K562 (cell line): ENCODE measurements around the gene TMEM19. TPM values are rescaled to one million over a fixed set of nuclear protein-coding genes. Genes with fewer than 3 reads are reported as not detected.

Experiments used
- ATAC-seq: fragments of 200-7000 bp; cut with Tn5 transposase; 3 replicates; pipeline ENCODE4 v1.9.1; 2020; ENCODE audit warnings: moderate library complexity
- BruUV-seq: library from RNA; stranded (reverse); fragments of 400-500 nt; replicated peaks from 2 replicates; lab custom pipeline; 2021; lab: Mats Ljungman, UMichigan
- CTCF ChIA-PET: fragments of 300-600 bp; formaldehyde crosslinking; extraction: SDS; loops from one replicate; lab custom pipeline; 2021; ENCODE audit warnings: low intra/inter-chr PET ratio; lab: Yijun Ruan, JAX
- POLR2A ChIA-PET: fragments of 300-600, 350-650 bp; sonication (Branson Sonifier 250); formaldehyde crosslinking; extraction: SDS; loops from one replicate; lab custom pipeline; 2021; ENCODE audit warnings: antibody characterized with exemption, inconsistent platforms; lab: Yijun Ruan, JAX
- DNase-seq, 4 experiments: peaks; one replicate each; pipeline versions ENCODE4 v3.0.0 to v3.0.0-alpha.2; 2011 to 2018; ENCODE audit warnings: low spot score in 3 of 4, mixed read lengths in 3 of 4; ENCODE audit errors: extremely low read depth in 1 of 4
- FAIRE-seq: peaks from 2 replicates; lab custom pipeline; 2011; peaks lifted over from hg19 to GRCh38; lab: Jason Lieb, UNC
- H2AFZ ChIP-seq: 2 replicates; pipeline ENCODE4 v1.6.0; 2011; ENCODE audit warnings: low read depth, low read length, control low read depth, inconsistent platforms
- H3K27ac ChIP-seq: fragments of 200-600 bp; 3 replicates; pipeline ENCODE4 v1.8.0; 2011; ENCODE audit warnings: low read depth, mild to moderate bottlenecking, control low read depth, inconsistent platforms, low read length, moderate library complexity, mixed read lengths; ENCODE audit errors: extremely low read depth
- H3K27me3 ChIP-seq, 2 experiments: fragments of 300-600 bp in 1 of 2; 2 replicates in 1 of 2; 3 replicates in 1 of 2; pipeline versions ENCODE4 v1.6.0 to v1.8.0; 2011; ENCODE audit warnings: inconsistent platforms in 2 of 2, low read length in 2 of 2, mild to moderate bottlenecking in 1 of 2, mixed read lengths in 1 of 2, moderate library complexity in 1 of 2; ENCODE audit not compliant: control insufficient read depth in 2 of 2, insufficient read depth in 2 of 2
- H3K36me3 ChIP-seq: fragments of 300-600 bp; 3 replicates; pipeline ENCODE4 v1.8.0; 2011; ENCODE audit warnings: mild to moderate bottlenecking, low read length, inconsistent platforms; ENCODE audit not compliant: control insufficient read depth, insufficient read depth
- H3K4me1 ChIP-seq, 2 experiments: fragments of 200-600 bp in 1 of 2; replicated peaks in 1 of 2; 2 replicates in 1 of 2; 3 replicates in 1 of 2; pipeline versions ENCODE4 v1.5.1 to v1.8.0; 2011; ENCODE audit warnings: inconsistent platforms in 2 of 2, low read length in 2 of 2, mild to moderate bottlenecking in 1 of 2, mixed read lengths in 1 of 2, moderate library complexity in 1 of 2; ENCODE audit not compliant: control insufficient read depth in 2 of 2, insufficient read depth in 2 of 2
- H3K4me2 ChIP-seq: 2 replicates; pipeline ENCODE4 v1.6.1; 2011; ENCODE audit warnings: low read length, control low read depth, inconsistent platforms, mixed read lengths; ENCODE audit not compliant: insufficient read depth
- H3K4me3 ChIP-seq: fragments of 200-600 bp; sonication (generic), shearing (Covaris generic); 2 replicates; pipeline ENCODE4 v1.5.1; 2016; ENCODE audit warnings: control low read depth, inconsistent platforms
- H3K79me2 ChIP-seq: fragments of 200-600 bp; 3 replicates; pipeline ENCODE4 v1.8.0; 2011; ENCODE audit warnings: low read length, inconsistent platforms; ENCODE audit not compliant: control insufficient read depth, insufficient read depth
- H3K9ac ChIP-seq, 2 experiments: 2 replicates each; pipeline versions ENCODE4 v1.6.0 to v1.6.1; 2011; ENCODE audit warnings: low read depth in 2 of 2, low read length in 2 of 2, control low read depth in 1 of 2, inconsistent platforms in 1 of 2, mild to moderate bottlenecking in 1 of 2, mixed read lengths in 1 of 2; ENCODE audit not compliant: insufficient read depth in 1 of 2
- H3K9me1 ChIP-seq: one replicate; pipeline ENCODE4 v1.6.0; 2011; ENCODE audit warnings: inconsistent platforms, mild to moderate bottlenecking, low read length, moderate library complexity; ENCODE audit not compliant: control insufficient read depth, insufficient read depth
- H3K9me3 ChIP-seq: replicated peaks from 2 replicates; pipeline ENCODE4 v1.5.1; 2011; ENCODE audit warnings: low read depth, low read length, inconsistent platforms; ENCODE audit not compliant: control insufficient read depth, insufficient read depth
- H4K20me1 ChIP-seq: replicated peaks from 2 replicates; pipeline ENCODE4 v1.6.1; 2011; ENCODE audit warnings: low read length, inconsistent platforms, mixed read lengths; ENCODE audit not compliant: control insufficient read depth, insufficient read depth
- PHB ChIP-seq: fragments of 250-450 bp; sonication (Bioruptor Pico); IDR thresholded peaks from 2 replicates; pipeline ENCODE4 v1.5.0; 2021
- SAP30 ChIP-seq: fragments of 200-600 bp; sonication (generic); IDR thresholded peaks from 2 replicates; pipeline ENCODE4 v1.6.1; 2012; ENCODE audit warnings: borderline replicate concordance, low read depth, mild to moderate bottlenecking, moderate library complexity, low read length, control low read depth, inconsistent platforms; ENCODE audit not compliant: insufficient read depth, poor library complexity, severe bottlenecking
- WGBS: fragments of 100-300 bp; shearing (Covaris generic); methylation state at CpG from one replicate; pipeline ENCODE4 v1.1.6; 2016; ENCODE audit warnings: low coverage, mixed read lengths; ENCODE audit not compliant: insufficient coverage; ENCODE audit errors: missing lambda C conversion rate; 5-methylcytosine and 5-hydroxymethylcytosine counted together
- in situ Hi-C: fragments of 300-500 bp; cut with MboI; formaldehyde crosslinking; loops from 4 replicates; pipeline ENCODE4 v1.15.0; 2018; ENCODE audit warnings: inconsistent platforms, mixed read lengths
- intact Hi-C: fragments of 100-400 bp; cut with micrococcal nuclease; formaldehyde crosslinking; loops from 2 replicates; pipeline ENCODE4 v1.14.2; 2022
- polyA plus RNA-seq, 8 experiments: library from polyadenylated mRNA; depleted of rRNA in 4 of 8; stranded (reverse) in 5 of 8; unstranded in 3 of 8; fragments of >200 nt; fragmentation: Nextera tagmentation in 2 of 8; fragmentation: Illumina TruSeq in 1 of 8; extraction: Ambion mirVana in 2 of 8; extraction: Trizol in 1 of 8; gene quantifications; 2 replicates each; pipeline versions ENCODE4 v1.2.1 to v1.2.3, GENCODE V29; 2011 to 2014; ENCODE audit warnings: inconsistent platforms in 1 of 8, missing spikeins in 1 of 8
- total RNA-seq, 7 experiments: library from RNA; depleted of rRNA in 6 of 7; stranded (reverse); fragments of >200 nt in 6 of 7; fragmentation: Illumina TruSeq in 2 of 7; extraction: Trizol in 2 of 7; gene quantifications; 2 replicates each; pipeline versions ENCODE4 v1.2.1 to v1.2.3, GENCODE V29; 2011 to 2021; ENCODE audit warnings: low replicate concordance in 1 of 7
- TF ChIP-seq, protein P1 (sequence below): IDR thresholded peaks from 2 replicates; pipeline ENCODE4 v1.6.1; 2011; ENCODE audit warnings: borderline replicate concordance, low read depth, mild to moderate bottlenecking, moderate library complexity, low read length; ENCODE audit not compliant: insufficient read depth, poor library complexity, severe bottlenecking
- TF ChIP-seq, protein P2 (sequence below), 3 experiments: IDR thresholded peaks in 2 of 3; conservative IDR thresholded peaks in 1 of 3; 2 replicates each; pipeline ENCODE4 v1.5.1; 2011 to 2012; ENCODE audit warnings: low read length in 3 of 3, mild to moderate bottlenecking in 3 of 3, control low read depth in 2 of 3, improper control_type of control experiment in 1 of 3, inconsistent platforms in 1 of 3, low read depth in 1 of 3, mixed read lengths in 1 of 3, moderate library complexity in 1 of 3; ENCODE audit not compliant: insufficient read depth in 2 of 3

The TMEM19 gene
- total and polyA plus RNA-seq, 9 of the 15 experiments (the other 6 are each of a cell fraction or from before 2014, with no cell fraction given) = 8.2 to 24.2 (median 17.2) TPM

DNA sequence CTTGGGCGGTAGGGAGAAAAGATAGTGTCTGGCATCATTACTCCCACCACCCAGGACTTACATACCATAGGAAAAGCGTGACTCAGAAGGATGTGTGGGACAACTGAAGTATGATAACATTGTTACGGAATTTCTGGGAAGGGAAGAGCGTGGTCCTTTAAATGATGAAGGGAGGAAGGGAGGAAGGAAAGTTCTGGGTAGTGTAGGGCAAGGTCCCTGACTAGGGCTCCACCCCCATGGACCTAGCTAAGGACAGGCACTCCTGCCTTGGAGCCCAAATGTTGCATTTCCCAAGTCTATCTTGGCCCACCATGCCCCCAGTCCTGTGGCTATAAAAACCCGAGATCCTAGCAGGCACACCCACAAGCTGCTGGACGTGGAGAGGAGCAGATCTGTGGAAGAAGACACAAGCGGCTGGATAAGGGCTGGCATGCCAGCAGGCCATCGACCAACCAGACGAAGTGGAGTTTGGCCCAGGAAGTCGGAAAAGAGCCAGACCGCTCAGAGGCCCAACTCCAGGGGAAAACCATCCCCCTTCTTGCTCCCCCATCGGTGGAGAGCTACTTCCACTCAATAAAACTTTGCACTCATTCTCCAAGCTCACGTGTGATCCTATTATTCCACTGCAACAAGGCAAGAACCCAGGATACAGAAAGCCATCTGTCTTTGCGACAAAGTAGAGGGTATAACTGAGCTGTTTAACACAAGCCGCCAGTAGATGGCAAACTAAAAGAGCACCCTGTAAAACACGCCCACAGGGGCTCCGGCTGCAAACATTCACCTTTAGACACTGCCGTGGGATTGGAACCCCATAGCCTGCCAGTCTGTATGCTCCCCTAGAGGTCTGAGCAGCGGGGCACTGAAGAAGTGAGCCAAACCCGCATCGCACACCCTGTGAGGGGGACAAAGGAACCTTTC lies 45.8 kb downstream of the TMEM19 start:
- in situ Hi-C loops = no loop called here
- Histone ChIP-seq H3K4me1 (peaks cover 0 to 4% of the 10 kb centered on the region in 2 experiments; a peak in 3 of 5 replicates), H3K4me2 (peak overlapping the region; percentile 70), H3K27ac (0 out of 3 replicates have a peak overlapping the region, but pooled peaks have one; percentile 28), H3K79me2 (no peaks in the 10 kb centered on the region), H3K9me3 (no peaks in the 10 kb centered on the region), H3K36me3 (no peaks in the 10 kb centered on the region), H2AFZ (peak overlapping the region; percentile 92), H3K27me3 (no peaks in the 10 kb centered on the region), H3K9ac (peak overlapping the region in 1 of 2 experiments; percentile 42; a peak in 1 of 4 replicates), H3K4me3 (no peak overlapping the region), H4K20me1 (no peaks in the 10 kb centered on the region), H3K9me1 (no peaks in the 10 kb centered on the region)
- no TSS peak for BruUV-seq
- intact Hi-C loops = no loop called here
- DNase-seq (peak in 2 of 4 experiments; percentile 30 to 63), FAIRE-seq (peak; percentile 76), ATAC-seq (peak; percentile 93)
- WGBS = 54% methylated on average over 21 of the region's 21 CpGs
- ChIA-PET POLR2A (no interaction called here), CTCF (no interaction called here)
- TF ChIP-seq, protein P1, sequence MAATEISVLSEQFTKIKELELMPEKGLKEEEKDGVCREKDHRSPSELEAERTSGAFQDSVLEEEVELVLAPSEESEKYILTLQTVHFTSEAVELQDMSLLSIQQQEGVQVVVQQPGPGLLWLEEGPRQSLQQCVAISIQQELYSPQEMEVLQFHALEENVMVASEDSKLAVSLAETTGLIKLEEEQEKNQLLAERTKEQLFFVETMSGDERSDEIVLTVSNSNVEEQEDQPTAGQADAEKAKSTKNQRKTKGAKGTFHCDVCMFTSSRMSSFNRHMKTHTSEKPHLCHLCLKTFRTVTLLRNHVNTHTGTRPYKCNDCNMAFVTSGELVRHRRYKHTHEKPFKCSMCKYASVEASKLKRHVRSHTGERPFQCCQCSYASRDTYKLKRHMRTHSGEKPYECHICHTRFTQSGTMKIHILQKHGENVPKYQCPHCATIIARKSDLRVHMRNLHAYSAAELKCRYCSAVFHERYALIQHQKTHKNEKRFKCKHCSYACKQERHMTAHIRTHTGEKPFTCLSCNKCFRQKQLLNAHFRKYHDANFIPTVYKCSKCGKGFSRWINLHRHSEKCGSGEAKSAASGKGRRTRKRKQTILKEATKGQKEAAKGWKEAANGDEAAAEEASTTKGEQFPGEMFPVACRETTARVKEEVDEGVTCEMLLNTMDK = no peak
- TF ChIP-seq PHB = no peak
- no peak for TF ChIP-seq SAP30
- TF ChIP-seq, protein P2, sequence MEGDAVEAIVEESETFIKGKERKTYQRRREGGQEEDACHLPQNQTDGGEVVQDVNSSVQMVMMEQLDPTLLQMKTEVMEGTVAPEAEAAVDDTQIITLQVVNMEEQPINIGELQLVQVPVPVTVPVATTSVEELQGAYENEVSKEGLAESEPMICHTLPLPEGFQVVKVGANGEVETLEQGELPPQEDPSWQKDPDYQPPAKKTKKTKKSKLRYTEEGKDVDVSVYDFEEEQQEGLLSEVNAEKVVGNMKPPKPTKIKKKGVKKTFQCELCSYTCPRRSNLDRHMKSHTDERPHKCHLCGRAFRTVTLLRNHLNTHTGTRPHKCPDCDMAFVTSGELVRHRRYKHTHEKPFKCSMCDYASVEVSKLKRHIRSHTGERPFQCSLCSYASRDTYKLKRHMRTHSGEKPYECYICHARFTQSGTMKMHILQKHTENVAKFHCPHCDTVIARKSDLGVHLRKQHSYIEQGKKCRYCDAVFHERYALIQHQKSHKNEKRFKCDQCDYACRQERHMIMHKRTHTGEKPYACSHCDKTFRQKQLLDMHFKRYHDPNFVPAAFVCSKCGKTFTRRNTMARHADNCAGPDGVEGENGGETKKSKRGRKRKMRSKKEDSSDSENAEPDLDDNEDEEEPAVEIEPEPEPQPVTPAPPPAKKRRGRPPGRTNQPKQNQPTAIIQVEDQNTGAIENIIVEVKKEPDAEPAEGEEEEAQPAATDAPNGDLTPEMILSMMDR (IDR thresholded peaks at IDR 0.05 in 2 of 3, conservative IDR thresholded peaks at IDR 0.05 in 1 of 3; ENCODE audit: insufficient read depth in 2 of 3, low read depth in 1 of 3, low read length in 3 of 3) = peak; percentile 41 to 49 (median 49); a peak in 4 of 6 replicates
